ENCODE data around the gene RANBP1. TPM values are rescaled to one million over a fixed set of nuclear protein-coding genes. Genes with fewer than 3 reads are reported as not detected.

The RANBP1 gene
- total and polyA plus RNA-seq, 2 of the 4 experiments (the other 2 are of a cell fraction), result 173 to 376 TPM

GRCh38 chr22:20165421-20165820, 49.5 kb downstream of the RANBP1 start:
- Histone ChIP-seq H4K91ac (ENCODE audit: insufficient read depth, low read depth, low read length) (no peak overlapping the region), H4K5ac (ENCODE audit: low read depth, low read length) (no peak overlapping the region), H2BK15ac (ENCODE audit: low read depth, low read length) (no peak overlapping the region), H2AK5ac (ENCODE audit: low read depth, low read length) (no peak overlapping the region), H3K56ac (ENCODE audit: extremely low read depth, insufficient read depth, low read length) (no peak overlapping the region), H3K36me3 (ENCODE audit: control insufficient read depth, insufficient read depth, low read length) (no peaks in the 10 kb centered on the region), H3K9ac (ENCODE audit: low read depth, low read length) (no peak overlapping the region), H3K79me1 (ENCODE audit: low read depth in 1 of 2, low read length in 2 of 2) (no peaks in the 10 kb centered on the region), H2AK9ac (replicated peaks; ENCODE audit: low read depth, low read length, poor library complexity) (no peak overlapping the region), H3K27ac (ENCODE audit: insufficient read depth, low read length) (no peak overlapping the region), H2BK20ac (ENCODE audit: low read depth, low read length) (no peak overlapping the region), H2BK120ac (ENCODE audit: low read depth, low read length) (no peak overlapping the region), H3K4ac (ENCODE audit: low read depth, low read length) (no peak overlapping the region), H3K14ac (replicated peaks; ENCODE audit: low read depth, low read length) (no peak overlapping the region), H2AFZ (replicated peaks; ENCODE audit: low read length, poor library complexity) (no peak overlapping the region), H3K27me3 (ENCODE audit: control insufficient read depth, insufficient read depth, low read length) (peaks cover 20% of the 10 kb centered on the region), H4K20me1 (ENCODE audit: insufficient read depth, low read length) (no peaks in the 10 kb centered on the region), H4K8ac (ENCODE audit: low read depth in 2 of 2, low read length in 2 of 2) (no peak overlapping the region), H3K18ac (ENCODE audit: low read depth, low read length) (no peak overlapping the region), H3K9me3 (ENCODE audit: control insufficient read depth, insufficient read depth, low read length) (no peaks in the 10 kb centered on the region), H3K4me3 (ENCODE audit: insufficient read depth, low read depth, low read length) (no peak overlapping the region), H2BK5ac (ENCODE audit: low read depth, low read length, poor library complexity, severe bottlenecking) (no peak overlapping the region), H3K9me1 (ENCODE audit: insufficient read depth, low read length) (no peaks in the 10 kb centered on the region), H3K23ac (ENCODE audit: low read depth, low read length) (no peak overlapping the region), H3K4me2 (ENCODE audit: low read depth, low read length) (no peak overlapping the region), H3K4me1 (ENCODE audit: control insufficient read depth, insufficient read depth, low read length) (no peaks in the 10 kb centered on the region)
- dilution Hi-C loops (cut with HindIII; ENCODE audit: low sequenced_read_pairs, unreplicated experiment), result no loop called here
- TF ChIP-seq RCOR1 (IDR thresholded peaks at IDR 0.05; ENCODE audit: insufficient replicate concordance, low read length) (no peak), BHLHE40 (IDR thresholded peaks at IDR 0.05; ENCODE audit: low read depth, low read length) (no peak), MXI1 (IDR thresholded peaks at IDR 0.05; ENCODE audit: borderline replicate concordance, low read depth, low read length) (no peak), MAFK (IDR thresholded peaks at IDR 0.05; ENCODE audit: low read depth, low read length) (no peak), FOS (IDR thresholded peaks at IDR 0.05; ENCODE audit: low read depth, low read length) (no peak), CTCF (conservative IDR thresholded peaks at IDR 0.05; ENCODE audit: low read depth, low read length) (no peak), SMC3 (IDR thresholded peaks at IDR 0.05; ENCODE audit: low read depth, low read length) (no peak), RFX5 (IDR thresholded peaks at IDR 0.05; ENCODE audit: low read depth, low read length) (no peak), USF2 (IDR thresholded peaks at IDR 0.05; ENCODE audit: low read depth, low read length) (no peak)
- TF ChIP-seq, protein P1, sequence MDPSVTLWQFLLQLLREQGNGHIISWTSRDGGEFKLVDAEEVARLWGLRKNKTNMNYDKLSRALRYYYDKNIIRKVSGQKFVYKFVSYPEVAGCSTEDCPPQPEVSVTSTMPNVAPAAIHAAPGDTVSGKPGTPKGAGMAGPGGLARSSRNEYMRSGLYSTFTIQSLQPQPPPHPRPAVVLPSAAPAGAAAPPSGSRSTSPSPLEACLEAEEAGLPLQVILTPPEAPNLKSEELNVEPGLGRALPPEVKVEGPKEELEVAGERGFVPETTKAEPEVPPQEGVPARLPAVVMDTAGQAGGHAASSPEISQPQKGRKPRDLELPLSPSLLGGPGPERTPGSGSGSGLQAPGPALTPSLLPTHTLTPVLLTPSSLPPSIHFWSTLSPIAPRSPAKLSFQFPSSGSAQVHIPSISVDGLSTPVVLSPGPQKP (IDR thresholded peaks at IDR 0.05; ENCODE audit: borderline replicate concordance, low read depth, low read length), result no peak
- ATAC-seq (ENCODE audit: low read depth) (no peak), DNase-seq (no peak)
- BruUV-seq (replicated peaks), result no TSS peak
- WGBS, 2 experiments (ENCODE audit: extremely low coverage in 2 of 2, insufficient read length in 1 of 2), result no CpG with 5 or more reads among the region's 12 CpGs
- CTCF ChIA-PET, result no interaction called here
- POLR2A ChIA-PET (ENCODE audit: unreplicated experiment), result no interaction called here
- in situ Hi-C loops (cut with MboI; ENCODE audit: low sequenced_read_pairs), result no loop called here
- intact Hi-C loops (cut with micrococcal nuclease), result no loop called here

Measured in IMR-90 (cell line).